Myocyte (in vitro differentiated cells): ENCODE measurements around the gene XBP1. TPM values are rescaled to one million over a fixed set of nuclear protein-coding genes. Genes with fewer than 3 reads are reported as not detected.
A peak's percentile ranks its signal among the peaks of the same experiment; 100 is the strongest.
"Not testable (repeated sequence)": the region's sequence is repeated elsewhere in the genome, so short reads cannot be mapped to it uniquely, and the experiment has no call there.

Experiments
- DNase-seq: peaks from one replicate; pipeline ENCODE4 v3.0.0-alpha.2; 2012; ENCODE audit warnings: low read depth
- total RNA-seq: library from RNA; depleted of rRNA; stranded (reverse); fragments of >200 nt; gene quantifications from 2 replicates; pipeline ENCODE4 v1.2.3, GENCODE V29; 2014

The XBP1 gene
- total RNA-seq, 1 donor from 2014 or later = 224 TPM

DNA sequence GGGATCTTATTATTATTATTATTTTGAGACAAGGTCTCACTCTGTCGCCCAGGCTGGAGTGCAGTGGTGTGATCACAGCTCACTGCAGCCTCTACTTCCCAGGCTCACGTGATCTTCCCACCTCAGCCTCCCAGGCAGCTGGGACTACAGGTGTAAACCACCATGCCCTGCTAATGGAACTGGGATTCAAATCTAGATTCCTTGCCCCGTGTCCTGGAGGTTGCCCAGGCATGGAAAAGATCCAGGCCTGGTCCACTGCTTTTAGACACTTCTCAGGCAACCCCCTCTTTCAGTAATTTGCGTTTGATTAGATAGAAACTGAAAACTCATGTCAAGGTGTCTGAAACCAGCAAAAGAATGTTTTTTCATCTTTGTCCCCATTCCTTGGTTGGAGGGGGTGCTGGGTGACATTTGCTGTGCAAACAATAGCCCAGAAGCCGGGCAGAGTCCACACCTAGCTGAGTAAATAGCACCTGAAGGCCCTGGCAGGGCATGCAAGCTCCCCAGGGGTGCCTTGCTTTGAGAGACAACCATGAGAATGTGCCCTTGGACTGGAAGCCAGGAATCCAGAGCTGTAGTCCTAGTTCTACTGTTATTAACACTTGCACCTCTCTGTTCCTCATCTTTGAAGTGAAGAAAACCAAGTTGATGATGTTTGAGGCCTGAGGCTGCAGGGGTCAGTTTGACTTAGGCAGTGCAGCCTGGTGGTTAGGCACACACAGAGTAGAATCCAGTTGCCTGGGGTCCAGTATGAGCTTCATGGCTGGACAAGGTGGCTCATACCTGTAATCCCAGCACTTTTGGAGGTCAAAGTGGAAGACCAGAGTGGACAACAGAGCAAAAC lies 19.1 kb upstream of the XBP1 start:
- no peak for DNase-seq

GRCh38 chr22:28817919-28818859 lies 17.8 kb upstream of the XBP1 start:
- DNase-seq = peak; percentile 51

- DNase-seq = no peak
Observed at GRCh38 chr22:28817064-28817463, 16.7 kb upstream of the XBP1 start.

DNA sequence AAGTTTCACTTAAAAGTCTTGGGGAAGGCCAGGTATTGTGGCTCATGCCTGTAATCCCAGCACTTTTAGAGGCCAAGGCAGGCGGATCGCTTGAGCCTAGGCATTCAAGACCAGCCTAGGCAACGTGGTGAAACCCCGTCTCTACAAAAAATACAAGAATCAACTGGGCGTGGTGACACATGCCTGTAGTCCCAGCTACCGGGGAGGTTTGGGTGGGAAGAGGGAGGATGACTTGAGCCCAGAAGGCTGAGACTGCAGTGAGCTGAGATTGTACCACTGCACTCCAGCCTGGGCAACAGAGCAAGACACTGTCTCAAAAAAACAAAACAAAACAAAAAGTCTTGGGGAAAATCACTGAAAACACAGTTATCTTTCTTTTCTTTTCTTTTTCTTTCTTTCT lies 15.4 kb upstream of the XBP1 start:
- no peak for DNase-seq

- no peak for DNase-seq
Observed at GRCh38 chr22:28815111-28815510, 14.7 kb upstream of the XBP1 start.

- peak; percentile 5 for DNase-seq
Observed at GRCh38 chr22:28813772-28814518, 13.6 kb upstream of the XBP1 start.

GRCh38 chr22:28812516-28812915 lies 12.1 kb upstream of the XBP1 start:
- no peak for DNase-seq

DNA sequence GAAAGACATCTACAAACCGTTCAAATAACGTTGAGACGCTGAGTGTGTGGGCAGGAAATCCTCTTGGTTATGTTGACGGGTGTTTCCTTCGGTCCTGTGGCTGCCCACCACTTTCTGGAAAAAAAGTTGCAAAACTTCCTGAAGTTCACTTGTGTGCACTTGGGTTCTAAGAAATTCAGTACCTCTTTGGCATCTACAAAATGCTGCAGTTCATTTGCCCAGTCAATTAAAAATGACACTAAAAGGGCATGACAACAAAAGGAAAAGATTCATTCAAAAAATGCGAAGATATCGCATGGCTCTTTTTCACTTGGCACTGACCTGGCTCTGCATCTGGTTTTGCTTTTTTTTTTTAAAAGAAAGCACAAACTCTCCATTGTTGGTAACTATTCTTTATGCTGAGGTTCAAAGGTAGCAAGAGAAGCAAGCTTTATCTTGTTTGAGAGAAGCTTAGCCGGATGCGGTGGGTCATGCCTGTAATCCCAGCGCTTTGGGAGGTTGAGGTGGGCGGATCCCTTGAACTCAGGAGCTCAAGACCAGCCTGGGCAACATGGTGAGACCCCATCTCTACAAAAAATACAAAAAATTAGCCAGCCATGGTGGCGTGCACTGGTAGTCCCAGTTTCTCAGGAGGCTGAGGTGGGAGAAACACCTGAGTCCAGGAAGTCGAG lies 10.6 kb upstream of the XBP1 start:
- no peak for DNase-seq

GRCh38 chr22:28808716-28809355 lies 8.5 kb upstream of the XBP1 start:
- DNase-seq = no peak

DNA sequence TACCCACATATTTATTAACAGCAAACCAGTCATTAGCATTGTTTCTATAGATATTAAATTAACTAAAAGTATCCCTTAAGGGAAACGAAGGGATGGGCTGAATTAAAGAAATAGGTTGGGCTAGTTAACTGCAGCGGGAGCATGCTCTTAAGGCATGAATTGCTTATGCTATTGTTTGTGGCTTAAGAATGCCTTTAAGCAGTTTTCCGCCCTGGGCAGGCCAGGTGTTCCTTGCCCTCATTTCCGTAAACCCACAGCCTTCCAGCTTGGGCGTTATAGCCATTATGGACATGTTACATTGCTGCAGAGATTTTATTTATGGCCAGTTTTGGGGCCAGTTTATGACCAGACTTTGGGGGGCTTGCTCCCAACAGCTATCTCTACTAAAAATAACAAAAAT lies 5.1 kb upstream of the XBP1 start:
- DNase-seq = not testable (repeated sequence)

- DNase-seq = no peak
Observed at GRCh38 chr22:28802595-28803123, 2.3 kb upstream of the XBP1 start.

DNA sequence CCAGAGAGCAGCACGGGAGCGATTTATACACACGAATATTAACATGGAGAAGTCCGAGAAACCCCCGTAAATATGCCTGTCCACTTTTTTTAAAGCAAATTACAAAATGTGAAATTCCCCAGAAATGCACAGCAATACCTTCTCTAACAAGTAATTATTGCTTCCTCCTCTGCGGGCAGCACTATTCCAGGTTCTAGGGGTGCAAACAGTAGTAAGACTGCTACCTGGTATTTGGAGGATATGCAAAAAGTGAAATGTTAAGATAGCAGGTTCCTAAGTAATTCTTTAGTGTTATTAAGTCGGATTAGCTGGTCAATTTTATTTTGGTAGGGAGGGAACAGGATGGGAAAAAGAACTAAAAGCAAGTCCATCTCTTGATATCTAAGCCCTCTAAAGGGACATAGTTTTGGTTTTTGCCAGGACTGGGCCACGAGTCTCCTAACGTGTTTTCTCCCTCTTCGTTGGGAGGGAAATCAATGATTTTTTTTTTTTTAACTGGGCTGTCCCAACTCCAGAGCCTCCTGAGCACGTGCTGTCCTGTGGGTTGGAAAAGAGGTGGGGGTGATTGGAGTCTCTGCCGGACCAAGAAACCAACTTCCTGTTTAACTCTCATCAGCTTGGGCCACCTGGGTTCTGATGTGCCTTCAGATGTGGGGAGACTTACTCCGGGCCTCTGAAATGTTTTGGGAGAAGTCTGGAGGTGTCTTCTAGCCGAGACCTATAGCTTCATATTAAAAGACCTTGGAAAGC lies 1.7 kb upstream of the XBP1 start:
- DNase-seq = no peak

DNA sequence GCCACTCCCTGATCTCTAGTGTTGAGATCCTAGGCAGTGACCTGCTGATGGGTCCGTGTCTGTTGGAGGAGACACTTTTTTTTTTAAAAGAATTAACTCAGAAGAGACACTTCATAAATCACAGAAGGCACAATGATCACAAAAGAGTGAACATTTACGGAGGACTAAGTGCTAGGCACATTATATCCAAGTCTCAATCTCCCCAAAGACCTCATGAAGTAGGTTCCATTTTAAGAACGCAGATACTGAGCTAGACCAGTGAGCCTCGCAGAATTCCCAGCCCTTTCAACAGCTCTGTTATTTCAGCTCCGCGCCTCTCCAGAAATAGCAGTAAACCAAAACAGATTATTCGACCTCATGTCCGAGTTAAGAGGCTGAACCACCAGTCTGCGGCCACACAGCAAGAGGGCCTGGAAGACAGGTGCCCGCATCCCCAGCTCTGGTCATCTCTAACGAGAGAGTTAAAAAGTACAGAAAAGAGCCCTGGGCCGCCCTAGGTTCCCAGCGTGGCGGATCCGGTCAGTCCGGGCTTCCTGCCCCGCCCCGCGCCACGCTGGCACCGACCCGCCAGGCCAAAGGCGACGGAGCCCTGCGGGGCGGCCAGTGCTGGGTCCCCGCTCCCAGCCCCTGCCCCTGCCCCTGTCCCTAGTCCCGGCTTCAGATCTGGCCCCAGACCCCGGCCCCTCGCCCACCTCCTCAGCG lies 612 bp downstream of the XBP1 start:
- DNase-seq = peak; percentile 84

DNA sequence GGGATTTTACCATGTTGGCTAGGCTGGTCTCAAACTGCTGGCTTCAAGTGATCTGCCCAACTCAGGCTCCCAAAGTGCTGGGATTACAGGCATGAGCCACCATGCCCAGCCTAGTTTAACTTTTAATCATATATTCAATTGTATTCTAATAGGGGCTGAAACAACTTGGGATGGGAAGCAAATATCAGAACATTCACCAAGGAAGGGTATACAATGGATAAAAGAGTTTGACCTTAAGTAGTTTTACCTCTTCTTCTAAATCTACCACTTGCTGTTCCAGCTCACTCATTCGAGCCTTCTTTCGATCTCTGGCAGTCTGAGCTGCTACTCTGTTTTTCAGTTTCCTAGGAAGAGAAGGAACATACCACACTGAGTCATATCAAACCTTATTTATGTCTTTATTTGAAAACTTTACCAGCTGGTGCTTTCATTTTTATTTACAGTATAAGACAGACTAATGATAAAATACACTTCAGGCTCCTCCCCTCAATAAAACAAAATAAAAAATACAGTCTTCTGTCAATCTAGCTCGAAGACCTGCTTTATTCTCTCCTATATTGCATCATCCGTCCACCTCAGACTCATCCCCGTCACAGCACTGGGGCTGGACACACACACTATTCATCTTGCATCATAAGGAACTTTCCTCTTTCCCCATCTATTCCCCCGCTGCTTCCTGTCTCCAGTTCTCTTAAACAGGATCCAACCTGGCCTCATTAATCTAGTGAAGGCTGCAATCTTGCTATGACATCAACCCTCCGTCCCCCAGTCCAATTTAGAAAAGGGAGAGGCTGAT lies 1.4 kb downstream of the XBP1 start:
- peak; percentile 71 for DNase-seq

DNA sequence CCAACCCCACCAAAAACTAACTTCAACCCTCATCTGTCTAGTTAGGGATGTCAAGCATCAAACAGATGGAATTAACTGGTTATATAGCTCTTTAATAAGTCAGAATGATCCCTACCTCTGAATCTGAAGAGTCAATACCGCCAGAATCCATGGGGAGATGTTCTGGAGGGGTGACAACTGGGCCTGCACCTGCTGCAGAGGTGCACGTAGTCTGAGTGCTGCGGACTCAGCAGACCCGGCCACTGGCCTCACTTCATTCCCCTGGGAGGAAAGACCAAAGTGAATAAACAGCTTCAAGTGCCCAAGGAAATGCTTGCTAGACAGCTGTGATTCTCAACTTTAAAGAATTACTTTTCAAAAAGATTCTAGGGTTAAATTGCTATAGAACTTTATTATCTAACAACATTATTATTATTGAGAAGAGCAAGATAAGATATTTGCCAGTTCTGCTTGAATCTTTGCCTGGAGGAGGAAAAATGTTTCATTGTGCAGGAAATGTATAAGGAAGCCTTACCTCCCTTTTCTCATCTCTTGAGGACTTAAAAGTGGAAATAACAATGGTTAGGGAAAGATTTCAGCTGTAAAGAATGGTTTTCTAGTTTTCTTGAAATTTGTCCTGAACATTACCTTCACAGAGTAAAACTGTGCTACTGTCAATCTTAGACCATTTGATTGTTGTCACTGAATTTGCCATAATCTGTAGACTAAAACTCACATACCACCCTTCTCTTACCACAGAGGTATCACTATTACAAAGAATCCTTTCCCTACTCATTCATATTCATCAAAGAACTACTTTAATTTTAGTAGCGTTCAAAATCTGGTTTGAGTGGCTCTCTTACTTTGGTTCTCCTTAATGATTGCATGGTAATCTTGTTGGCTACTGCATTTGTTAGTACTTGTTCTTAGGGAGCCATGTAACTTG lies 4.2 kb downstream of the XBP1 start:
- no peak for DNase-seq

DNA sequence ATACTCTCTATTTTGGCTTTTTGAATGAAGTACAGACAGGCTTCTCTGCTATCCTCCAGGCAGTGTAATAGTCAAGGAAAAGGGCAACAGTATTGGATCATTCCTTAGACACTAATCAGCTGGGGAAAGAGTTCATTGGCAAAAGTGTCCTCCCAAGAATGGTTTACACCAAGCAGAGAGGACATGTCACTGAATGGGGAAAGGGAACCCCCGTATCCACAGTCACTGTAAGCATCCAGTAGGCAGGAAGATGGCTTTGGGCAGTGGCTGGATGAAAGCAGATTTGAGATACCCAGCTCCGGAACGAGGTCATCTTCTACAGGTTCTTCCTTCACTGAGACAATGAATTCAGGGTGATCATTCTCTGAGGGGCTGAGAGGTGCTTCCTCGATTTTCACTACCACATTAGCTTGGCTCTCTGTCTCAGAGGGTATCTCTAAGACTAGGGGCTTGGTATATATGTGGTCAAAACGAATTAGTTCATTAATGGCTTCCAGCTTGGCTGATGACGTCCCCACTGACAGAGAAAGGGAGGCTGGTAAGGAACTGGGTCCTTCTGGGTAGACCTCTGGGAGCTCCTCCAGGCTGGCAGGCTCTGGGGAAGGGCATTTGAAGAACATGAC lies 5.2 kb downstream of the XBP1 start:
- no peak for DNase-seq
